ENCODE data around the gene FKBP2. TPM values are rescaled to one million over a fixed set of nuclear protein-coding genes. Genes with fewer than 3 reads are reported as not detected.

The FKBP2 gene
- total and polyA plus RNA-seq, 2 of the 4 experiments (the other 2 are of a cell fraction) = 36.2 to 76.4 TPM

DNA sequence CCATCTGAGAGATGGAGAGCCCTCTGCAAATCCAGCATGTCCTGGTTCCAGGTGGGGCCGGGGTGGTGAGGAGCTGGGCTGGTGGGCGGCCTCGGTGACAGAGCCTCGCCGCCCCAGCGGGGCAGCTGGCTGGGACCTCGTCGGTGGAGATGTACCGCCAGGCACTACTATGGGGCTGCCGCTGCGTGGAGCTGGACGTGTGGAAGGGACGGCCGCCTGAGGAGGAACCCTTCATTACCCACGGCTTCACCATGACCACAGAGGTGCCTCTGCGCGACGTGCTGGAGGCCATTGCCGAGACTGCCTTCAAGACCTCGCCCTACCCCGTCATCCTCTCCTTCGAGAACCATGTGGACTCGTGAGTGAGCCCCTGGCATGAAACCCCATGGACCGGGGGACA lies 17.5 kb downstream of the FKBP2 start:
- Histone ChIP-seq H3K14ac (replicated peaks; ENCODE audit: low read depth, low read length) (no peak overlapping the region), H3K23ac (ENCODE audit: low read depth, low read length) (no peak overlapping the region), H2BK120ac (ENCODE audit: low read depth, low read length) (no peak overlapping the region), H3K4me1 (ENCODE audit: control insufficient read depth, insufficient read depth, low read length) (peaks cover 7% of the 10 kb centered on the region), H2AK5ac (ENCODE audit: low read depth, low read length) (no peak overlapping the region), H3K4me3 (ENCODE audit: insufficient read depth, low read depth, low read length) (no peak overlapping the region), H3K56ac (ENCODE audit: extremely low read depth, insufficient read depth, low read length) (no peak overlapping the region), H3K4ac (ENCODE audit: low read depth, low read length) (no peak overlapping the region), H3K36me3 (ENCODE audit: control insufficient read depth, insufficient read depth, low read length) (peaks cover 66% of the 10 kb centered on the region), H3K9ac (ENCODE audit: low read depth, low read length) (no peak overlapping the region), H4K91ac (ENCODE audit: insufficient read depth, low read depth, low read length) (no peak overlapping the region), H3K27me3 (ENCODE audit: control insufficient read depth, insufficient read depth, low read length) (no peaks in the 10 kb centered on the region), H2AK9ac (replicated peaks; ENCODE audit: low read depth, low read length, poor library complexity) (no peak overlapping the region), H3K4me2 (ENCODE audit: low read depth, low read length) (no peak overlapping the region), H2BK15ac (ENCODE audit: low read depth, low read length) (no peak overlapping the region), H2AFZ (replicated peaks; ENCODE audit: low read length, poor library complexity) (no peak overlapping the region), H3K27ac (ENCODE audit: insufficient read depth, low read length) (no peak overlapping the region), H4K8ac (ENCODE audit: low read depth in 2 of 2, low read length in 2 of 2) (no peak overlapping the region), H4K20me1 (ENCODE audit: insufficient read depth, low read length) (0 out of 2 replicates have a peak, but pooled peaks cover under 1% of the 10 kb centered on the region), H3K79me1 (ENCODE audit: low read depth in 1 of 2, low read length in 2 of 2) (peaks cover 7 to 61% of the 10 kb centered on the region in 2 experiments), H4K5ac (ENCODE audit: low read depth, low read length) (no peak overlapping the region), H2BK5ac (ENCODE audit: low read depth, low read length, poor library complexity, severe bottlenecking) (no peak overlapping the region), H3K9me1 (ENCODE audit: insufficient read depth, low read length) (0 out of 2 replicates have a peak, but pooled peaks cover 5% of the 10 kb centered on the region), H2BK20ac (ENCODE audit: low read depth, low read length) (no peak overlapping the region), H3K9me3 (ENCODE audit: control insufficient read depth, insufficient read depth, low read length) (no peaks in the 10 kb centered on the region), H3K18ac (ENCODE audit: low read depth, low read length) (no peak overlapping the region)
- no peak for DNase-seq
- in situ Hi-C loops (cut with MboI; ENCODE audit: low sequenced_read_pairs) (no loop called here), dilution Hi-C loops (cut with HindIII; ENCODE audit: low sequenced_read_pairs, unreplicated experiment) (no loop called here), intact Hi-C loops (cut with micrococcal nuclease) (no loop called here)
- CTCF ChIA-PET = no interaction called here
- BruUV-seq (replicated peaks) = no TSS peak
- no peak for ATAC-seq (ENCODE audit: low read depth)
- WGBS, 2 experiments (ENCODE audit: extremely low coverage in 2 of 2, insufficient read length in 1 of 2) = 96% methylated on average over 9 of the region's 24 CpGs; no CpG with 5 or more reads in 1 of the 2 experiments
- TF ChIP-seq, protein P1, sequence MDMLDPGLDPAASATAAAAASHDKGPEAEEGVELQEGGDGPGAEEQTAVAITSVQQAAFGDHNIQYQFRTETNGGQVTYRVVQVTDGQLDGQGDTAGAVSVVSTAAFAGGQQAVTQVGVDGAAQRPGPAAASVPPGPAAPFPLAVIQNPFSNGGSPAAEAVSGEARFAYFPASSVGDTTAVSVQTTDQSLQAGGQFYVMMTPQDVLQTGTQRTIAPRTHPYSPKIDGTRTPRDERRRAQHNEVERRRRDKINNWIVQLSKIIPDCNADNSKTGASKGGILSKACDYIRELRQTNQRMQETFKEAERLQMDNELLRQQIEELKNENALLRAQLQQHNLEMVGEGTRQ (IDR thresholded peaks at IDR 0.05; ENCODE audit: low read depth, low read length) = no peak
- TF ChIP-seq CHD1 (IDR thresholded peaks at IDR 0.05; ENCODE audit: low read depth, low read length) = no peak
- no peak for TF ChIP-seq MXI1 (IDR thresholded peaks at IDR 0.05; ENCODE audit: borderline replicate concordance, low read depth, low read length)
- no peak for TF ChIP-seq CEBPB (IDR thresholded peaks at IDR 0.05; ENCODE audit: low read depth, low read length)
- TF ChIP-seq POLR2A (IDR thresholded peaks at IDR 0.05; ENCODE audit: low read depth, low read length) = no peak
- no peak for TF ChIP-seq FOS (IDR thresholded peaks at IDR 0.05; ENCODE audit: low read depth, low read length)
- no peak for TF ChIP-seq NFE2L2 (IDR thresholded peaks at IDR 0.05; ENCODE audit: low read depth, low read length)
- no peak for TF ChIP-seq RFX5 (IDR thresholded peaks at IDR 0.05; ENCODE audit: low read depth, low read length)
- TF ChIP-seq SMC3 (IDR thresholded peaks at IDR 0.05; ENCODE audit: low read depth, low read length) = no peak
- TF ChIP-seq ELK1 (IDR thresholded peaks at IDR 0.05; ENCODE audit: borderline replicate concordance, low read depth, low read length) = no peak
- TF ChIP-seq BHLHE40 (IDR thresholded peaks at IDR 0.05; ENCODE audit: low read depth, low read length) = no peak
- no peak for TF ChIP-seq RCOR1 (IDR thresholded peaks at IDR 0.05; ENCODE audit: insufficient replicate concordance, low read length)
- TF ChIP-seq MAFK (IDR thresholded peaks at IDR 0.05; ENCODE audit: low read depth, low read length) = no peak
- TF ChIP-seq, protein P2, sequence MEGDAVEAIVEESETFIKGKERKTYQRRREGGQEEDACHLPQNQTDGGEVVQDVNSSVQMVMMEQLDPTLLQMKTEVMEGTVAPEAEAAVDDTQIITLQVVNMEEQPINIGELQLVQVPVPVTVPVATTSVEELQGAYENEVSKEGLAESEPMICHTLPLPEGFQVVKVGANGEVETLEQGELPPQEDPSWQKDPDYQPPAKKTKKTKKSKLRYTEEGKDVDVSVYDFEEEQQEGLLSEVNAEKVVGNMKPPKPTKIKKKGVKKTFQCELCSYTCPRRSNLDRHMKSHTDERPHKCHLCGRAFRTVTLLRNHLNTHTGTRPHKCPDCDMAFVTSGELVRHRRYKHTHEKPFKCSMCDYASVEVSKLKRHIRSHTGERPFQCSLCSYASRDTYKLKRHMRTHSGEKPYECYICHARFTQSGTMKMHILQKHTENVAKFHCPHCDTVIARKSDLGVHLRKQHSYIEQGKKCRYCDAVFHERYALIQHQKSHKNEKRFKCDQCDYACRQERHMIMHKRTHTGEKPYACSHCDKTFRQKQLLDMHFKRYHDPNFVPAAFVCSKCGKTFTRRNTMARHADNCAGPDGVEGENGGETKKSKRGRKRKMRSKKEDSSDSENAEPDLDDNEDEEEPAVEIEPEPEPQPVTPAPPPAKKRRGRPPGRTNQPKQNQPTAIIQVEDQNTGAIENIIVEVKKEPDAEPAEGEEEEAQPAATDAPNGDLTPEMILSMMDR (conservative IDR thresholded peaks at IDR 0.05; ENCODE audit: low read depth, low read length) = no peak
- TF ChIP-seq MAZ (IDR thresholded peaks at IDR 0.05; ENCODE audit: borderline replicate concordance, low read depth, low read length) = no peak
- no peak for TF ChIP-seq RAD21 (IDR thresholded peaks at IDR 0.05; ENCODE audit: low read length)
- POLR2A ChIA-PET (ENCODE audit: unreplicated experiment) = no interaction called here
